ENCODE results near the gene SURF2. TPM values are rescaled to one million over a fixed set of nuclear protein-coding genes. Genes with fewer than 3 reads are reported as not detected.

SURF2 gene
- polyA plus RNA-seq, 1 of the 3 experiments (the other 2 are of a cell fraction) = 46.8 TPM

DNA sequence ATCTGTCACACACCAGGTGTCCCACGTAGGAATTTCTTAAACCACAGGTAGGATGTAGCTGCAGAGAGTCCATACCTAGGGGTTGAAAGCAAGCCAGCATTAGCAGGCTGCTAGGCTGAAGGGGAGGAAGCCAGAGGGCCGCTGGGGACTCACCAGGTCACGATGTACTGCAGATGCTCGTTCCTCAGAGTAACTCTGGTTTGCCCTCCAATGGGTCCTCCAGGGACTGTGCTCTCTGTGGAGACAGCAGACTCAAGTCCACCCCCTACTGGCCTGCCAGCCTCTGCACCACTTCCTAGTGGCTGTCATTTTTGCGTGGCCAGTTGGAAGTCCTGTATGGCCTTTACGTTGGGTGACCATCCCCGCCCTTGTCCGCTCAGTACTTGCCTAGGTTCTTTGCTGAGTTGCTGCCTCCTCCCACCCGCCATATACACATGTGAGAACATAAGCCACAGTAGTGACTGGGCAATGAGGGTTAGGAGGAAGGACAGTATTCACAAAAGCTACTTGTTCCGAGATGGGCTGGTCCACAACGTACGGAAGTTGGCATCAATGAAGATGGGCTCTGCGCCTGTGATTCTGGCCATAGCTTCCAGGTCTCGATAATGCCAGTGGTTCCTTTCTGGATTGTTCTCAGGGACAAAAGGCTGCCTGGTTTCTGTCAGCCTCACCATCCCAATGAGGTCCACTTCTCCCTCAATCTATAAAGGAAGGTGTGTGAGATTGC, 4.3 kb upstream of the SURF2 start (continued):
- TF ChIP-seq, protein P1, sequence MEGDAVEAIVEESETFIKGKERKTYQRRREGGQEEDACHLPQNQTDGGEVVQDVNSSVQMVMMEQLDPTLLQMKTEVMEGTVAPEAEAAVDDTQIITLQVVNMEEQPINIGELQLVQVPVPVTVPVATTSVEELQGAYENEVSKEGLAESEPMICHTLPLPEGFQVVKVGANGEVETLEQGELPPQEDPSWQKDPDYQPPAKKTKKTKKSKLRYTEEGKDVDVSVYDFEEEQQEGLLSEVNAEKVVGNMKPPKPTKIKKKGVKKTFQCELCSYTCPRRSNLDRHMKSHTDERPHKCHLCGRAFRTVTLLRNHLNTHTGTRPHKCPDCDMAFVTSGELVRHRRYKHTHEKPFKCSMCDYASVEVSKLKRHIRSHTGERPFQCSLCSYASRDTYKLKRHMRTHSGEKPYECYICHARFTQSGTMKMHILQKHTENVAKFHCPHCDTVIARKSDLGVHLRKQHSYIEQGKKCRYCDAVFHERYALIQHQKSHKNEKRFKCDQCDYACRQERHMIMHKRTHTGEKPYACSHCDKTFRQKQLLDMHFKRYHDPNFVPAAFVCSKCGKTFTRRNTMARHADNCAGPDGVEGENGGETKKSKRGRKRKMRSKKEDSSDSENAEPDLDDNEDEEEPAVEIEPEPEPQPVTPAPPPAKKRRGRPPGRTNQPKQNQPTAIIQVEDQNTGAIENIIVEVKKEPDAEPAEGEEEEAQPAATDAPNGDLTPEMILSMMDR (IDR thresholded peaks at IDR 0.05) = peak; percentile 64
- TF ChIP-seq, protein P2, sequence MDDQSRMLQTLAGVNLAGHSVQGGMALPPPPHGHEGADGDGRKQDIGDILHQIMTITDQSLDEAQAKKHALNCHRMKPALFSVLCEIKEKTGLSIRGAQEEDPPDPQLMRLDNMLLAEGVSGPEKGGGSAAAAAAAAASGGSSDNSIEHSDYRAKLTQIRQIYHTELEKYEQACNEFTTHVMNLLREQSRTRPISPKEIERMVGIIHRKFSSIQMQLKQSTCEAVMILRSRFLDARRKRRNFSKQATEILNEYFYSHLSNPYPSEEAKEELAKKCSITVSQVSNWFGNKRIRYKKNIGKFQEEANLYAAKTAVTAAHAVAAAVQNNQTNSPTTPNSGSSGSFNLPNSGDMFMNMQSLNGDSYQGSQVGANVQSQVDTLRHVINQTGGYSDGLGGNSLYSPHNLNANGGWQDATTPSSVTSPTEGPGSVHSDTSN (IDR thresholded peaks at IDR 0.05) = no peak
- no peak for TF ChIP-seq FOXM1 (IDR thresholded peaks at IDR 0.05; ENCODE audit: low read depth)
- TF ChIP-seq NFIC (IDR thresholded peaks at IDR 0.05; ENCODE audit: borderline replicate concordance) = no peak
- no peak for TF ChIP-seq TCF12 (IDR thresholded peaks at IDR 0.05)
- TF ChIP-seq MEF2A (IDR thresholded peaks at IDR 0.05; ENCODE audit: borderline replicate concordance, low read depth) = no peak
- TF ChIP-seq, protein P3, sequence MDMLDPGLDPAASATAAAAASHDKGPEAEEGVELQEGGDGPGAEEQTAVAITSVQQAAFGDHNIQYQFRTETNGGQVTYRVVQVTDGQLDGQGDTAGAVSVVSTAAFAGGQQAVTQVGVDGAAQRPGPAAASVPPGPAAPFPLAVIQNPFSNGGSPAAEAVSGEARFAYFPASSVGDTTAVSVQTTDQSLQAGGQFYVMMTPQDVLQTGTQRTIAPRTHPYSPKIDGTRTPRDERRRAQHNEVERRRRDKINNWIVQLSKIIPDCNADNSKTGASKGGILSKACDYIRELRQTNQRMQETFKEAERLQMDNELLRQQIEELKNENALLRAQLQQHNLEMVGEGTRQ (IDR thresholded peaks at IDR 0.05; ENCODE audit: borderline replicate concordance, low read depth, low read length) = no peak
- TF ChIP-seq EZH2phosphoT487 (IDR thresholded peaks at IDR 0.05; ENCODE audit: borderline replicate concordance, low read depth) = no peak
- TF ChIP-seq RFX5 (IDR thresholded peaks at IDR 0.05; ENCODE audit: low read length) = no peak
- no peak for TF ChIP-seq TAF1 (IDR thresholded peaks at IDR 0.05; ENCODE audit: borderline replicate concordance, low read depth, low read length)
- TF ChIP-seq, protein P4, sequence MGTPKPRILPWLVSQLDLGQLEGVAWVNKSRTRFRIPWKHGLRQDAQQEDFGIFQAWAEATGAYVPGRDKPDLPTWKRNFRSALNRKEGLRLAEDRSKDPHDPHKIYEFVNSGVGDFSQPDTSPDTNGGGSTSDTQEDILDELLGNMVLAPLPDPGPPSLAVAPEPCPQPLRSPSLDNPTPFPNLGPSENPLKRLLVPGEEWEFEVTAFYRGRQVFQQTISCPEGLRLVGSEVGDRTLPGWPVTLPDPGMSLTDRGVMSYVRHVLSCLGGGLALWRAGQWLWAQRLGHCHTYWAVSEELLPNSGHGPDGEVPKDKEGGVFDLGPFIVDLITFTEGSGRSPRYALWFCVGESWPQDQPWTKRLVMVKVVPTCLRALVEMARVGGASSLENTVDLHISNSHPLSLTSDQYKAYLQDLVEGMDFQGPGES (IDR thresholded peaks at IDR 0.05; ENCODE audit: low read depth, low read length) = no peak
- TF ChIP-seq, protein P5, sequence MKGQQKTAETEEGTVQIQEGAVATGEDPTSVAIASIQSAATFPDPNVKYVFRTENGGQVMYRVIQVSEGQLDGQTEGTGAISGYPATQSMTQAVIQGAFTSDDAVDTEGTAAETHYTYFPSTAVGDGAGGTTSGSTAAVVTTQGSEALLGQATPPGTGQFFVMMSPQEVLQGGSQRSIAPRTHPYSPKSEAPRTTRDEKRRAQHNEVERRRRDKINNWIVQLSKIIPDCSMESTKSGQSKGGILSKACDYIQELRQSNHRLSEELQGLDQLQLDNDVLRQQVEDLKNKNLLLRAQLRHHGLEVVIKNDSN (IDR thresholded peaks at IDR 0.05; ENCODE audit: borderline replicate concordance, low read depth) = no peak
- no peak for TF ChIP-seq JUND (IDR thresholded peaks at IDR 0.05)
- TF ChIP-seq YY1 (IDR thresholded peaks at IDR 0.05; ENCODE audit: low read depth) = no peak
